NCI-H2107 treated with DMSO at 0.1 percent for 48 hours (cell line): ENCODE data around the gene ABHD17C.

ENCODE experiments used
- DNase-seq: peaks from one replicate; lab custom pipeline; 2025; ENCODE audit not compliant: unreplicated experiment; lab: John Stamatoyannopoulos, UW

ABHD17C gene

DNA sequence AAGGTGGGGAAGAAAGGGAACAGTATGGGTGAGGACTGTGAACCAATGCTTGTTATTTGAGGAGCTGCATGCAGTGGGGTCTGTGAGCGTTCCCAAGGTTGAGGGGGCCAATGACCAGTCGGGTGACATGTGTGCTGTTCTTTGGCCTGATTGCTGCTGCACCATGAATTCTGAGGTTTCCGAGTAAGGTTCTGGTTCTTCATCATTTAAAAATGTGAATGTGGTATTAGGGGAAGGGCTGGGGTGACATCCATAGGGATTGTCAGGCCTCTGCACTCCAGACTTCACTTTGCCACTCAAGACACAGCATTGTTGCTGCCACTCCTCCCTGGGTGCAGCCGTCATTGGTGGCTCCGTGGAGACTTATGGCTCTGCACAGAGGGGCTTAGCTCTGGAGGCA is 32.5 kb downstream of the ABHD17C start:
- DNase-seq, result no peak

DNA sequence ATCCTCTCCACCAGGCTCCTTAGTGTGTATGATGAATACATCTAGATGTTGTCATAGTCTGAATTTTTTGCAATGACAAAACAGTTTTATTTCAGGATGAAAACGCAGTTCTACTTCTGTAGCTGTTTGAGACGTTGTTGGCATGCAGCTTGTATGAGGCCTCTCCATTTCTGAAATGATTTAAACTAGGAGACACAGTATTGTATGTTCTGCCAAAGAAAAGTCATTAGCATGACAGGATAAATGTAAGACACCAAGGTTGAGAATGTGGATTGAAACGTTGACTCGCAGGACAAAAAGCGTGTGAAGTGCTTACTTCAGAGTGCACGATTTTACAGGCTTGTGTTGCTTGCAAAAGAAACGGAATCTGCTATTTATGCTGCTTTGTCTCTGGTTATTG is 35.3 kb downstream of the ABHD17C start:
- no peak for DNase-seq

DNA sequence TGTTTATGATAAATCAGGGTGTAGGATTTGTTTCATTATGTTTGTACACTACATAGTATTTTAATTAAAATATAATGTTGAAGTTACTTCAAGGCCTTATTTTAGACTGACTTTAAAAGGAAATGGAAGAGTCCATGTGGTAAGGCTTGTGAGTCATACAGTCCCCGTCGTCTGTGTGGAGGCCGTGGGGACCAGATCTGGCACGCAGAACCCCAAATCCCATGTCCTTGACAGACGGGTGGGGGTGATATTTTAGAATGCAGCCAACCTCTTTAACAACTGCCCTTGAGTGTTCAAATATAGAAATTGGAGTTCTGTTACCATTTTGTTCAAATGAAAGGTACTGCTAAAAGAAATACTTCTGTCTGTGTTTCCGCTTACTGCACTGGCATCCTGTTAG is 35.8 kb downstream of the ABHD17C start:
- no peak for DNase-seq

DNA sequence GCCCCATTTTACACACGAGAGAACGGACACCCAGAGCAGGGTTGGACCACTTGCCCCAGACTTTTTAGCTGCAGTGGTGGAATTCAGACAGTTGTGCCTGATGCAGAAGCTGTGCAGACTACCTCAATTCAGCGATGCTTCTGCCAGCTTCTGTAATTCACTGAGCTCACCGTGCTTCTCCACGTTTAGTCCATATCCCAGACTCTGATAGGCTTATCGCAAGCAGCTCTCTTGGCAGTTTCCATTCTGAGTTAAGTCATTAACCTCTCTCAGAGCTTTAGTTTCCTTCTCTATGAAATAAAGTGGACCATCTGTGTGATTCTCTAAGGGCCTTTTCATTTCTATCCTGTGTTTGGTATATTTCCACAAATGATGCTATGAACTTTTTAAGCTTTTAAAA is 37.1 kb downstream of the ABHD17C start:
- DNase-seq, result no peak

DNA sequence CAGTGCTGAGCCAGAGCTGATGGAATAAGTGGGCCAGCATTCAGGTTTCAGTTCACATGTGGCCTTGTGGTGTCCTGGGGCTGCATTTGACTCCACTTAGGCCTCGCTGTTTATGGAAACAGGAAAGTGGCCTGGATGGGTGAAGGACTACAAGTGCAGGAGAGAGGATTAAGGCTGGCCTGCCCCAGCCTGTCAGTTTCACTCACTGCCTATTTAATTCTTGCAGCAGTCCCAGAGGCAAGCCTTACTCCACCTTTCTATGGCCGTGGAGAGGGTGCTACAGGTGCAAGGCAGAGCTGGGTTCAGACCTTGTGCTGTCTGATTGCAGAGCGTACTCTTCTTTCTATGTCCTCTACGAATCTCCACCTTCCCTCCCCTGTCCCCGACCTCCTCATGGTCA is 37.7 kb downstream of the ABHD17C start:
- DNase-seq, result no peak

DNA sequence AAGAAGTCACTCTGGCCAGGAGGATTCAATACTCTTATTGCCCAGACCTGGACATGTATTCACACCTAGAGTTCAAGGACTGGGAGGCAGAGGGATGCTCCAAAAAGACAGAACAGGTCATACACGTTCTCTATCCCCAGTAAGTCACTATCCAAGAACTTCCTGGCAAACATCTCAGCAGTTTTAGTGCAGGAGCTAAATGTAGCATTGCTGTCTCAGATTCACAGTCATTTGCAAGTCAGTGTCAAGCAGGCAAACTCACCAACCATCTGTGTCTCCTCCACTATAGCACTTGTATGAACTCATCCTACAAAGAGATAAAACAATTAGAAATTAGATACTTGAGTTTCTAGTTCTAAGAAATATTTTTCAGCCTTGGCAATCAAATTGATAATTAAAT is 38.4 kb downstream of the ABHD17C start:
- DNase-seq, result no peak

DNA sequence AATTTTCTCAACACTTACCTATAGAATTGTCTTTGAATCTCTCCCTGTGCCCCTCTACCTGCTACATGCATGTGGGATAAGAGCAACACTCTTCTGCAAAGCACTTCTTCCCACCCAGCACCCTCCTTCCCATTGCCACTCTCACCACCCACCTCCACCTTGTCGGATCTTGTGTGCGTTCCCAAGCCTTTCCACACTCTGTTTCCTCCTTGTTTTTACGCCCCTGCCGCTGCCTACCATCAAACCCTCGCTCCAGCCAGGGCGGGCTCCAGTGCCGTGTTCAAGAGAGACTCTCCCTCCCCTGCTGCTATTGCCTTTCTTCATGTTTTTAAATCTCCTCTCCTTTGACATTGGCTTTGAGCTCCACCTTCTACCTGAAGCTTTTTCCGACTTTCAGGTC is 40.2 kb downstream of the ABHD17C start:
- no peak for DNase-seq

DNA sequence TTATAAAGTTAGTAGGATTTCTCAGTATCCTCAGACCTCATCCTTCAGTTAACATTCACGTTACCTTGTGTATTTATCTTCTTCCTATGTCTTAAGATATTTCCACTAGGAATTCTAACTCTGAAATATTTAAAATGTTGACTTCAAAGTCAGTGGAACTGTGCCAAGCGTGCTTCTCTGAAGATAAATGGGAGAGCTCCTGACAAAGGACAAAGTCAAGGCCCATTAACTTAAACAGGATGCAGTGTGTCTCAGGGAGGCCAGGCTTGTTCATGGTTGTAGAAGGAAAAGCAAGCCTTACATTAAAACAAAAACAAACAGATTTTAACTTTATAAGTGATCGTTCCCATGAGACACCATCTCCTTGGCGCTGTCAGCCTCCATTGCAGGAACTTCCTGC is 41.5 kb downstream of the ABHD17C start:
- DNase-seq, result no peak

DNA sequence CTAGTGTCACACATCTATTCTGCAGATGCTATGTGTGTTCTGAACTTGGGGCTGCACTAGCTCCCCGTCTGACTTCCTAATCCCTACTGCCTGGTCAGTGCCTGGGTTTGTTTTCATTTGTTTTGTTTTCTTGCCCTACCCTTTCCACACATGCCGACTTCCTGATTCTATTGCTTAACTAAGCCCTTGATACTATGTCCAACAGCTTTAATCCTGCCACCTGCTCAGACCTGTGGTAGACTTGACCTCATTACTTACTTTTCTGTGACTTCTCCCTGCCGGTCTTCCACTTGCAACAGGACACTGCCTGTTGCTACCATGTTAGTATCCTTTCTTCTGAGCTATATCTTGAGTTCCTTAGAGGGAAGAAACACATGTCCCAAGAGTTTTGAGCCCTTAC is 44.8 kb downstream of the ABHD17C start:
- no peak for DNase-seq

DNA sequence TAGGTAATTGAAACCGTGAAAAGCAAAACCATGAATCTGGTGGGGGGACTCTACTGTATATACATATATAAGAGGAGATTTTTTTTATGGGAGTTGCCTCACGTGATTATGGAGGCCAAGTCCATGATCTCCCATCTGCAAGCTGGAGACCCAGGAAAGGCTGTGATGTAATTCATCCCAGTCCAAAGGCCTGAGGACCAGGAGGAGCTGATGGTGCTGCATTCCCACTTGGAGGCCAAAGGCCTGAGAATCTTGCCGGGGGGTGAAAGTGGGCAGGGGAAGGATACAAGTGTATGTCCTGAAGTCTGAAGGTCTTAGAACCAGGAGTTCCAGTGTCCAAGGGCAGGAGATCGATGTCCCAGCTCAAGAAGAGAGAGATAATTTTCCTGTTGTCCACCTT is 47.0 kb downstream of the ABHD17C start:
- DNase-seq, result no peak

DNA sequence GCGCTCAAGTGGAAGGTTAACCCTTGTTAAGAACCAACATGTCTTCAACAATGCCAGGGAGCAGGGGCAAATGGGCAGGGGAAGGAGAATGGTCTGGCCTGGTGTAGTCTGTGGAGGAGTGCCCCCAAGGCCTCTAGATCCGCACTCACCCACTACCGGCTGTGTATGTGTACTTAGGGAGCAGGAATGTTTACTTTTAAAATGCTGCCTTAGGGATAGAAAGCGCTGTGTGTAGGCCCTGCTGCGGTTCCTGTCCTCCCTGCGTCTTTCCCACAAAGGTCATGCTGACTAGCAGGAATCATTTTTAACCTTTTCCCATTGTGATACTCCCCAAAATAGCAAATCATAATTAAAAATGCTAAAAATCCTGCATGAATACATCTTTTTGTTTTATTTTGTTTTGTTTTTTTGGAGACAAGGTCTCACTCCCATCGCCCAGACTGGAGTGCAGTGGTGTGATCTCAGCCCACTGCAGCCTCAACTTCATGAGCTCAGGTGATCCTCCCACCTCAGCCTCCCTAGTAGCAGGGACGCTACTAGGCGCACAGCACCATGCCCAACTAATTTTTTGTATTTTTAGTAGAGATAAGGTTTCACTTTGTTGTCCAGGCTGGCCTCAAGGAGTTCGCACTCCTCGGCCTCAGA is 48.2 kb downstream of the ABHD17C start:
- no peak for DNase-seq

DNA sequence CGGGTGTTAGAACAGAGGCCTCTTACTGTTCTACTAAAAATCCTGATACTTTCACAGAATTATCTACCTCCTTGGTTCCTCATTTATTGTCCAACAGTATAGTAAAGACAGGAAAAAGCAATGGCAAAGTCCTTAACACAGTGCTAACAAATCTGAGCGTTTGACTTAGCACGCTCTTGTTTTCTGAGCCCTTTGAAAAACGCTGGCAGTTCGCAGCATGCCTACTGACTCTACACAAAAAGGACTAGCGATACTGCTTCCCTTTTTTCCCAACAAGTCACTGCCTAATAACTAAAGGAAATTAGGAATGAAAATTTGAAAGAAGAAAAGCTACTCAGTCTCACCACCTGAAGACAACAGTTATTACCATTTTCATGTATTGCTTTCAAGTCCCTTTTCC is 49.3 kb downstream of the ABHD17C start:
- DNase-seq, result no peak

DNA sequence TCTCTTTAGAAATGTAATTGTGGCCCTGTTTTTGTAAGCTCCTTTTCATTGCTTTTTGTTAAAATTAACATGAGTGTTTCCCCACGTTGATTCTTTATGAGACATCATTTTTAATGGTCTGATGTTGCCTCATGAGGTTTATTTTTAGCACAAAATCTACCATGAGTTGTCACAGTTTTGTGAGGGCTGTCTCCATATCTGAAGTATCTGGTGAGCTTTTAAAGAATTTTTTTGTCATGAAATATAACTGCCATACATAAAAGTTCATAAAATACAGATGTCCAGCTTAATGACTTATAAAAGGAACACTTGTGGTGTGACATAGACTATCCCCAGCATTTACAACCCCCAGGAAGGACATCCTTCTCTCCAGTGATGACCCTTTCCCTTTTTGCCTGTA is 49.7 kb downstream of the ABHD17C start:
- DNase-seq, result no peak

DNA sequence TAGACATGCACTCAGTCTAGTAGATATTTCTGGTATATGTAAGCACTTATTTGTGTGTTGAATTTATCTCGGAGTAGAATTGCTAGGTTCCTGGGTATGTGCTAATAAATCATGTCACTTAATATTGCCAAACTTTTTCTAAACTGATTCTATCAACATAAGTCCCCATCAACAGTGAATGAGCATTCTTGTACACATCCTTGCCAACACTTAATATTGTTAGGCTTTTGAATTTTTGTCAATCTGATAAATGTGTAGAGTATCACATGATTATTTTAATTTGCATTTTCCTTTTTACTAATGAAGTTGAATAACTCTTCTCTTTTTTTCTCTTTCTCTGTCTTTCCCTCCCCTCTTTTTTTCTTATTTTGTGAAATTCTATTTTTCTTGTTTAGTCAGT is 50.8 kb downstream of the ABHD17C start:
- no peak for DNase-seq

DNA sequence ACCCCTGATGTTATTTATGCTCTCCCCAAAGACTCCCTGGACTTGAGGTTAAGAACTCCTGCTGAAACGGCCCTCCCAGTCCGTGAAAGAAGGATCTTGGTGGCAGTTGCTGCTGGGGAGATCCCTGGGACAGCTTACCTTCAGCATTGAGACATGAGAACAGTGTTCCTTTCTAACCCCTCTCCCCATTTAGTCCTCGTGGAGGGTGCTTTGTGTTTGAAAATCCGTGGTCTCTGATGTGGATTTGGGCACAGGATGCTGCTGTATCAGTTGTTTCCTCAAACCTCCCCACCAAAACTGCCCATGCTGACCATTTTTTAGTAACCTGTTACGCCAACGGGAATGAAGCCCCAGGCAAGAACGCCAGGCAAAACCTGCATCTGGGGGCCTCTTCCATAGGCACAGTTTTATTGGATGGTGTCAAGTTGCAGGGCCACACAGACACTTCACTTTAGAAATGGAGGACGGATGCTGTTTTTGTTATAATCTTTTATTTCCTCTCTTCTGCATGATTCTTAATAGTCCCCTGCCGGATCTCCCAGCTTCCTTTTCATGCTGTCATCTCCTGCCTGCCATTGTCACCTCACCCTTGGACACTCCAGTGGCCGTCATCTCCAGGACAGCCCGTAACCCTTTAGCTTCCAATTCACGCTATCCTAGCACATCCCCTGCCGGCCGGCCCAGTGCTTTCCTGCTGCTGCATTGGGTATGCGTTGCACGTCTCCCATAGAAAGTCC is 52.4 kb downstream of the ABHD17C start:
- peak; percentile 44 for DNase-seq

DNA sequence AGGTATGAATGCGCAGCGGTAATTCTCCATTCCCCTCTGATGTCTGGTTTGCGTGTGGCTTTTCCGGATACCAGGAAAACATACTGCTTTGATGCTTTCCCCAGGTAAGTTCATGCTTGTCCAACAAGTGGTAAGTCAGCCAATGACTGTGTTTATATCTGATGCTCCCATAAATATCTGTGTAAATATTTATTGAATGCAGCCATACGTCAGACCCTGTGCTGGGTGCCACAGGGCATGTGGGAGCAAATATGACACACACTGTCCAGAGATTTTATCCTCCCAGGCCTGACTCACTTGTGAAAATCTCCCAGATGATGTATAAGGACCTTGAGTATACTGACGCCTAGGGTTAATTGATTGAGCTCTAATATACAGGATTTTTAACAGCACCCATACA is 54.5 kb downstream of the ABHD17C start:
- no peak for DNase-seq

DNA sequence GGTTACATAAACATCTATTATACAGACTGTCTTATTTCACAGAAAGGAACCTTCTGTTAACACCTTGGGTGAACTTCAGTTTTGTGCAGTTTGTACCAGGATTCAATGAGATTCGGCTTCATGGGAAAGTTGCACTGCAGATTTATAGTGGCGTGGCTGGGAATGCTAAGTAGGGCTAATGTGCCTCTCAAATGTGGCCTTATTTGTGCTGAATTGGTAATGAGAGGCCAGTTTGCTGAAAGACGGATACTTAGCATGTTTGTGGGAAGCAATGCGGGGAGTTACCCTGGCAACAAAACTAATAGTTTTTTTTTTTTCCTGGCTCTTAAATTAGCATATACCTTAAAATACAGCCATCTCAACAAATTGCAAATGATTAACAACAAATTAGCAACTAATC is 55.5 kb downstream of the ABHD17C start:
- no peak for DNase-seq

DNA sequence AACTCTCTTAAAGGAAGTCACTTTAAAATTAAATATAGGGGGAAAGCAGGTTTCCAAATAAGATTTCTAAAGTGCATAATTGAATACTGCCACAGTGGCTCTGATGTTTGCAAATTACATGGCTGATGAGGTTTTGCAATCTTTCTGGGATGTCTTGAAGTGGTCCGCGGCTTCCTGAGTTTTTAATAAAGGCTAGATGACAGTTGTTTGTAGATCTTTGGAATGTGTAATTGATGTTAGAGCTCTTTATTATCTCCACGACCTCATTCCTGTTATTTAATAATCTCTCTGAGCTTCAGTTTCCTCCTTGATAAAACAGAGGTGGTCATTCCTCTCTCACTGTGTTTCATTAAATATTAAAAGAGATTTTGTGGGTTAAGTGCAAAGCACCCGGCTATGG is 57.1 kb downstream of the ABHD17C start:
- no peak for DNase-seq

DNA sequence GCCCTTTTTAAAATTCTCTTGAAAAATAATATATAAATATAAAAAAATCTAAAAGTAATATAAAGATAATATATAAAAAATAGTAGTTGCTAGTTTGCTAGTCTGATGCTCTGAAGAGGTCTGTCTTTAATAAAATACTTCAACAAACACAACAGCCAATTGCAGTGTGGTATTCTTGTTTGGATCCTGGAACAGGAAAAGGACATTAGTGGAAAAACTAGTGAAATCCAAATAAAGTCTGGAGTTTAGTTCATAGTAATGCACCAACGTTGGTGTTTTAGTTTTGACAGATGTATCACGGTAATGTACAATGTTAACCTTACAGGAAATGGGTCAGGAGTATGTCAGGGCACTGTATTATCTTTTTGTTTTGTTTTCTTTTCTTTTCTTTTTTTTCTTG is 58.1 kb downstream of the ABHD17C start:
- no peak for DNase-seq

DNA sequence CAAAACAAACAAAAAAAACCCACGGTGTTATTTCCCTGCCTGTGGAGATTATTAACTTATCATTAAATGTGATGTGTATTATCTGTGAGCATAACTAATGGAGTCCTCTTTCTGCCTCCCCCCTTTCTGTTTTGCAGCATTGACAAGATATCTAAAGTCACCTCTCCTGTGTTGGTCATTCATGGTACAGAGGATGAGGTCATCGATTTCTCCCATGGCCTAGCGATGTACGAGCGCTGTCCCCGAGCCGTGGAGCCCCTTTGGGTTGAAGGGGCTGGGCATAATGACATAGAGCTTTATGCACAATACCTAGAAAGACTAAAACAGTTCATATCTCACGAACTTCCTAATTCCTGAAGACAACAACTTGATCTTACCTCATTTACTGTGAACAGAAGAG is 58.9 kb downstream of the ABHD17C start:
- DNase-seq, result no peak

DNA sequence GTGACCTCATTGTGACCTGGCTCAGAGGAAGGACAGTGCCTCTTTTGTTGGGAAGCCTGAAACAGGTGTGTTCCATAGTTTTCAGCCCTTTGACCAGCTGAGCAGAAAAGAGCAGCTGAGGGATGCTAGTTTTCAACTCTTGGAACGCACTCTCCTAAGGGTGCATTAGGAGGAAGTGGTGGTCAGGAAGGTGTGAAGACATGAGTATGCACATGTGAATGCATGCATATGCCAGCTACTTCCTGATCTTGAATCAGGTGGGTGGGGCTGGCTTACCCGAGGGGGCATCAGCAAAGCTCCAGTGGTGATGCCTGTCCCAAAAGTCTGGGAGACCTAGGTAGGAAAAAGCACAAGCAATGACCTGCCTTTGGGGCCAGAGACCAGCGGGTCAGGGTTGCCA is 60.8 kb downstream of the ABHD17C start:
- no peak for DNase-seq

DNA sequence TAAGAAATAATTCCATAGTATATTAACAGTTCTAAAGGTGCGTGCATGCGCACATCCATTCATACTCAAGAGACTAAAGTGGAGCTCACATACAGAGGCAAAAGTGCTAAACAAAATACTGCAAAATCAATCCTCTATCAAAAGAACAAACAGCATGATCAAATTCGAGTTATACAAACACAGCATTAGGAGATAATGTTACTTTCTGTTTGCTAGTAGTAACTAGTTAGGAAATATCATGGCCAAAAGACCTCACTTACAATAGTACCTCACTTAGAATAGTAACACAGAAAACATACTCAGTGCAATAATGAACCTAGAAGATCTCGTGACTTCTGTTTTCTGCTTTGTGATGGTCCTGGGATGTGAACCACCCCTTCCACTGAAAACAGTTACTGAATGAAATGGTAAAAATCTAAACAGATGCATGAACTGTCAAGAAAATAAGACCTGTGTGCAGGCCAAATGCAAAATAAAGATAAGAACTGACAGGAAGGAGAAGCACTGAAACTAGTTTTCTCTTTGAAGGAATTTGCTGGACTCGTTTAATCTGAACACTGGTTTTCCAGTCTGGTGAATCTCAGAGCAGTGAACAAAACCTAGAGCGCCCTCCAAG is 63.1 kb downstream of the ABHD17C start:
- DNase-seq, result no peak

DNA sequence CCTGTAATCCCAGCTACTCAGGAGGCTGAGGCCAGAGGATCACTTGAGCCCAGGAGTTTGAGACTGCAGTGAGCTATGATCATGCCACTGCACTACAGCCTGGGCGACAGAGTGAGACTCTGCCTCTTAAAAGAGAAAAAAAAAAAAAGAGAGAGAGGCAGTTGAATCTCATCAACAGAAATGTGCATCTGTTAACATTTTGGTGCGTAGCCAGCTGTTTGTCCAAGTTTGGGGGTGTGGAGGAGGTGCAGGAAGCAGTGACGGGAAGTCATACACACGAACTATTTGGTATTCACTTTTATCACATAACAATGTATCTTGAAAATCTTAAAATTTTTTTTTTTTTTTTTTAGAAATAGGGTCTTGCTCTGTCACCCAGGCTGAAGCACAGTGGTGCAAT is 65.8 kb downstream of the ABHD17C start:
- no peak for DNase-seq
